Hematopoietic multipotent progenitor cell treated with erythropoietin and hydrocortisone succinate and interleukin-3 and kit ligand, for 4 days (in vitro differentiated cells): ENCODE results near the gene FBN1.
A peak's percentile ranks its signal among the peaks of the same experiment; 100 is the strongest.

ENCODE experiments used
- DNase-seq: peaks from one replicate; pipeline ENCODE4 v3.0.0-alpha.2; 2015

The FBN1 gene

GRCh38 chr15:48547286-48547685 lies 98.2 kb downstream of the FBN1 start:
- DNase-seq = no peak

DNA sequence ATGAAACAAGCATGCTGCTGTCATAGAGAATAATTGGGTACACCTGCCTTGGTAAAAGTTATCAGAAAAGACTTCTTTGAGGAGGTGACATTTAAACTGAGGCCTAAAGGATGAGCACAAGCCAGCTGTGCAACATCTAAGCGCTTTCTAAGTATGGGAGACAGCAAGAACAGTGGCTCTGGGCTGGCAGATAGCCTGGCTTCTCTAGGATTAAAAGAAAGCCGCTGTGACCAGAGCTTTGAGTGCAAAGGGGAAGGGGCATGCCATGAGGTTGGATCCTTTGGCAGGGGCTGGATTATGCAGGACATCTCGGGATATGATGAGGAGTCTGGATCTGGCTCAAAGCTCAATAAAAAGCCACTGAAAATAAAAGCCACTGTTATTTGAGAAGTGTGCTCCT lies 99.2 kb downstream of the FBN1 start:
- no peak for DNase-seq

DNA sequence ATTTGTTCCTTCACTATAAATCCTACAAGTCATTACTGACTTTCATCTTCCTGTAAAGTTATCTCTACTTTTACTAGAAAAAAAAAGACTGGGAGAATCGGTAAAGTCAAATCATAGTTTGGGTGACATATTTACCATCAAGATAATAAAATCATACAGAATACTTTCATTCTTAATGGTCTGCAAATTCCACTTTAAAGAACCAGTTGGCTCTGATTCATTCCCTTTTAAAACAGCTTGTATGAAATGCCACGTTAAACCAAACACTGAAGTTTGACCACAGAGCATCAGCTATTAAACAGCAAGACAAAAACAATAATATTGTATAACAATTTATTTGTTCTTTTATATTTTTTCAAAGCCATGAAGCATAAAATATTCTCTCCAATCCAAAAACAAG lies 100.7 kb downstream of the FBN1 start:
- no peak for DNase-seq

- DNase-seq = no peak
Measured at GRCh38 chr15:48541341-48542278, 103.9 kb downstream of the FBN1 start.

- DNase-seq = no peak
Measured at GRCh38 chr15:48540756-48541155, 104.8 kb downstream of the FBN1 start.

- no peak for DNase-seq
Measured at GRCh38 chr15:48538941-48539340, 106.6 kb downstream of the FBN1 start.

- DNase-seq = no peak
Measured at GRCh38 chr15:48537271-48538113, 108.0 kb downstream of the FBN1 start.

DNA sequence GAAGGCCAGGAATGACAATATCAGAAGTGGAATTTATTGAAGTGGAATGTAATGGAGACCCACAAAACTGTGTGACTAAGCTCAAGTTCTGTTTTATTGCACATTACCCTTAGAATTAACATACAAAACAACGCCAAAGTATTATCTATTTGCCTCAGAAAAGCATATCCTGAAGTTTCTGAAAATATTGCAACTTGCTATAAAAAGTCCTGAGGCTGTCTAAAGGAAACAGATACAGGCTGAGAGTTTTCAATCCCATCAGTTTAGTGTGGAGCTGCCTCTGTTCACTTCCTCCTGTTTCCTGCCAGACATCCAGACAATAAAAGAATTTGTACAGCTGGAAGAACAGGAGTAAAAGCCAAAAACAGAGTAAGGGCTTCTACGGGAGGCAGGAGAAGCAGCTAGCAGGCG lies 108.8 kb downstream of the FBN1 start:
- DNase-seq = no peak

DNA sequence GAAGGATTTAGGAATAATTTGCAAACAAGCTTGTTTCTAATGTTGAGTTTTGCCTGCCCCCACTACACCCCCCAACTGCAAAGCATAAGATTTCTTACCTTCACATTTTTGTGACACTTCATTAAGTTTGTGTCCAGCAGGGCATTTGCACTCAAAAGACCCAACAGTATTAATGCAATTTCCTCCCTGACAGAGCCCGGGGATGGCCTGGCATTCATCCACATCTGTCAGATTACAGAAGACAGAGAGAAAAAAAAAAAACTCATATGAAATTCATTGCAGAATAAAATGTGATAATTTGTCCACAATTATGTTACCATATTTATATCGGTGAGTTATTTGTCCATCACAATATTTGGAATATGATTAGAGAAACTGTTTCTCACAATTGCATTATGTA lies 111.5 kb downstream of the FBN1 start:
- DNase-seq = peak; percentile 9

DNA sequence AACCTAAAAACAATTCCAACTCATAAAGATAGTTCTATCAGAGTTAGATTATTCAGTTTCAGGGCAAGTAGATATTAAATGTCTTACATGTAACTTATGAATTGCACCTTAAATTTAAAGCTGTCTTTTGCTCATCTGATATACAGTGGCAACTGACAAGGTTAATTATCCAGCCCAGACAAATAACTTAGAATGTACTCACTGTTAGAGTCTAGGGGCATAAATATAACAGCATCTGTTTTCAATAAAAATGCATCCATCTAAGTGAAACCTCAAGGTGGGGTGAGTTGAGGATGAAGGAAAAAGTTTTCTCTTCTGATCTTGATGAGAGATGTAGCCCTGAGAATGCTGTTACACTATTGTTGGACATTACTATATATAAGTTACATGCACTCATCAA lies 112.6 kb downstream of the FBN1 start:
- DNase-seq = no peak

GRCh38 chr15:48530528-48530927 lies 115.0 kb downstream of the FBN1 start:
- no peak for DNase-seq

DNA sequence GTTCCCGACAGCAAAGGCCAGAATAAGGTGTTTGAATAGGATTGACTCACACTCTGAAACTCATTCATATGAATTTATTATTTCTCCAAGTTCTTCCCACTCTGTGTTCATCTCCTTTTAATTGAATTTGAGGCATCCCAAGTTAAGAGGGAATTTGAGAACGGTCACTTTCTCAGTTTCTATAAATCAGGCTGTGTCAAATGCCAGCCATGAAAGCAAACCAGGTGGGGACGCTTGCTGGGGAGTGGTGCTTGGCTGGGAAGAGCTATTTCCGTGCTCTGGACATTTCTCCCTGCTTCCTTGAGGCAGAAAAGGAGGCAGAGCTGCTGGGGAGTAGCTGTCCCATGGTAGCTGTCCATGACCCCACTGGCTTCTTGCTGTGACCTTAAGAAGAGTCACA lies 116.6 kb downstream of the FBN1 start:
- DNase-seq = no peak

GRCh38 chr15:48527517-48527916 lies 118.0 kb downstream of the FBN1 start:
- DNase-seq = no peak

GRCh38 chr15:48522911-48523310 lies 122.6 kb downstream of the FBN1 start:
- no peak for DNase-seq

GRCh38 chr15:48522123-48522522 lies 123.4 kb downstream of the FBN1 start:
- DNase-seq = no peak

- peak; percentile 10 for DNase-seq
Measured at GRCh38 chr15:48520376-48521155, 124.9 kb downstream of the FBN1 start.

DNA sequence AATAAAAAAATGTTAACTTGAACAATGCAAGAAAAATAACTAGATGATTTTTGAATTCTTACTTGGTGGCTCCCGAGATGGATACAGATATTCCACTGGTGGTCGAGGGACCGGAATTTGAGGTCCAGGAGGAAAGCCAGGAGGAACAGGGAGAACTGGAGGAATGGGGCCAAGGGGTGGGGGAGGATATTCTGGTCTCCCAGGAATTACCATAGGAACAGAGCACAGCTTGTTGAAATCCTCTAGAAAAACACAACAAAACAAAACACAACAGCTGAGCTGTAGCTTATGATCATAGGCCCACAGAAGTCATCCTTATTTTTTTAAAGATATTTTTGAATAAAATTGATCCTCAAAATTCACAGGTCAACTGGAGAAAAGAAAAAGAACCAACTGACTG lies 129.4 kb downstream of the FBN1 start:
- DNase-seq = no peak

GRCh38 chr15:48515500-48515899 lies 130.0 kb downstream of the FBN1 start:
- DNase-seq = no peak

GRCh38 chr15:48514103-48514816 lies 131.2 kb downstream of the FBN1 start:
- no peak for DNase-seq

GRCh38 chr15:48510976-48511375 lies 134.5 kb downstream of the FBN1 start:
- no peak for DNase-seq

- DNase-seq = peak; percentile 84
Measured at GRCh38 chr15:48507416-48508065, 138.0 kb downstream of the FBN1 start.

GRCh38 chr15:48505067-48505466 lies 140.4 kb downstream of the FBN1 start:
- no peak for DNase-seq
